OCI-LY1 (cell line): ENCODE measurements around the gene ABR.

Experiments
- CTCF ChIP-seq: fragments of 200-600 bp; sonication (generic), shearing (Covaris generic); IDR thresholded peaks from 2 replicates; pipeline ENCODE4 v1.5.1; 2017; ENCODE audit warnings: mild to moderate bottlenecking, antibody characterized with exemption, low read length, moderate library complexity, mixed read lengths
- EZH2 ChIP-seq: fragments of 200-600 bp; sonication (generic), shearing (Covaris generic); IDR thresholded peaks from 2 replicates; pipeline ENCODE4 v1.8.0; 2017; ENCODE audit warnings: borderline replicate concordance, mixed run types, mild to moderate bottlenecking, antibody characterized with exemption, low read length, moderate library complexity, mixed read lengths

GRCh38 chr17:1072551-1072961, 107.2 kb downstream of the ABR start:
- TF ChIP-seq CTCF, result no peak
- no peak for TF ChIP-seq EZH2
